Memory B cell (primary cell): ENCODE measurements around the gene ASB3.

Source experiments
- ATAC-seq: fragments of 150-1000 bp; cut with Tn5 transposase; 2 replicates; pipeline ENCODE4 v1.10.0; 2021; ENCODE audit warnings: low read depth, mild to moderate bottlenecking, moderate library complexity
- DNase-seq, 2 donors: peaks; one replicate each; pipeline ENCODE4 v3.0.0; 2022; ENCODE audit warnings: low spot score in 2 of 2
- H3K27ac Mint-ChIP-seq: one replicate; pipeline ENCODE4 v1.8.0; 2022; ENCODE audit warnings: mild to moderate bottlenecking, moderate library complexity, mixed read lengths
- H3K27me3 Mint-ChIP-seq: one replicate; pipeline ENCODE4 v1.8.0; 2022; ENCODE audit warnings: mixed read lengths
- H3K36me3 Mint-ChIP-seq: one replicate; pipeline ENCODE4 v1.8.0; 2022; ENCODE audit warnings: mild to moderate bottlenecking, mixed read lengths
- H3K4me1 Mint-ChIP-seq: one replicate; pipeline ENCODE4 v1.8.0; 2022; ENCODE audit warnings: mixed read lengths
- H3K4me3 Mint-ChIP-seq: one replicate; pipeline ENCODE4 v1.8.0; 2022; ENCODE audit warnings: mild to moderate bottlenecking, moderate library complexity, mixed read lengths
- H3K9me3 Mint-ChIP-seq: one replicate; pipeline ENCODE4 v1.8.0; 2022; ENCODE audit warnings: mixed read lengths

The ASB3 gene

DNA sequence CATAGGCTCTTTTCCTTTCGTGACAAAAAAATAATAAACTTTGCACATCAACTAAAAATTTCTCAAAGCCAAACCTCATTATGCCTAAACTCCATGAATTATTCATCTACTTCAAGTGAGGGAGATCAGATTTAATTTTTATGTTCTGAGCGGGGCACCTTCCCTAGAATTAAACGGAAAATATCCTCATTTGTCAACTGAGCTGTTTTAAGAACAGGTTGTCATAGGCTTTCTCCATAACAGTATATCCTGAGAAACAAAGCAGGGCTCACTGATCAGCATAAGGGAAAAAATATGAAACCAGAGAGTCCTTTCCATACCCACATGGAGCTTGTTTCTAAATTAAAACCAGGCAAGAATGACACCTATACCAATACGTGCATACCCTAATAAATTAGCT, 150.6 kb downstream of the ASB3 start:
- Mint-ChIP-seq H3K4me1 (no peaks in the 10 kb centered on the region), H3K9me3 (peaks cover 3% of the 10 kb centered on the region), H3K27ac (no peak overlapping the region), H3K4me3 (no peak overlapping the region), H3K36me3 (peaks cover 3% of the 10 kb centered on the region), H3K27me3 (peaks cover 3% of the 10 kb centered on the region)
- DNase-seq (no peak), ATAC-seq (no peak)

DNA sequence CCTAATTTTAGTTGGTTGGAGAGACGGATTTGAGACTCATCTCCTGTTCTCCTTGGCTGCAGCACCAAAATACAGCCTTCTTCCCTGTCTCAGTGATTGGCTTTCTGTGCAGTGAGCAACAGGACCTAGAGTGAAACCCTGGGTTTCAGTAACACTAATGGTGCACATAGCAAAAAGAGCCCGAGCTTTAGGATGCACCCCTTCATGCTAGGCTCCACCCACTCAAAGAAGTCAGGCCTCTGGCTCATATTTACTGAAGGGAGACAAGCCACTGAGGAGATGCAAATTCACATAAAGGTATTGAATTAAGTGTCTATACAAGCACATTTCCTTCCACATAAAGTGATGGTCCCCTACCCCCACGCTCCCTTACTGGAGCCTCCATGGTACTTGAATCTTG, 151.1 kb downstream of the ASB3 start:
- Mint-ChIP-seq H3K27ac (no peak overlapping the region), H3K9me3 (peaks cover 3% of the 10 kb centered on the region), H3K4me3 (no peak overlapping the region), H3K27me3 (peaks cover 3% of the 10 kb centered on the region), H3K36me3 (peaks cover 3% of the 10 kb centered on the region), H3K4me1 (no peaks in the 10 kb centered on the region)
- ATAC-seq (no peak), DNase-seq (no peak)

DNA sequence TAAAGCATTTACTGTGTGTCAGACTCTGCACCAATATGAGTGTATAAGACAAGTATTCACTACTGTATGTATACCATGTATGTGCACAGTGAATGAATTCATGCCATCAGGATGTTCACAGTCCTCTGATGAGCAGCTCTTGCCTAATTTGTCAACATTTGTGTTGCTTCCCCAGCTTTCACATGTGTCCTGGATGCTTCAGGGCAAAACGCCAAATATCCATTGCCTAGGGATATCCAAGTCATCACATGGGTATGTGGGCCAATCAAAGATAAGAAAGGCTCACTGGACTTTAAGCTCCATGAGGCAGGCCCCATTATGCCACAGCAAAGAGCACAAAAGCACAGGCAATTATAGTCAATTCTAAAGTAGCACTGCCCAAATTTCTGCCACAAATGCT, 153.3 kb downstream of the ASB3 start:
- Mint-ChIP-seq H3K27me3 (peaks cover 5% of the 10 kb centered on the region), H3K36me3 (no peaks in the 10 kb centered on the region), H3K27ac (no peak overlapping the region), H3K9me3 (no peaks in the 10 kb centered on the region), H3K4me3 (no peak overlapping the region), H3K4me1 (no peaks in the 10 kb centered on the region)
- ATAC-seq (no peak), DNase-seq (no peak)

DNA sequence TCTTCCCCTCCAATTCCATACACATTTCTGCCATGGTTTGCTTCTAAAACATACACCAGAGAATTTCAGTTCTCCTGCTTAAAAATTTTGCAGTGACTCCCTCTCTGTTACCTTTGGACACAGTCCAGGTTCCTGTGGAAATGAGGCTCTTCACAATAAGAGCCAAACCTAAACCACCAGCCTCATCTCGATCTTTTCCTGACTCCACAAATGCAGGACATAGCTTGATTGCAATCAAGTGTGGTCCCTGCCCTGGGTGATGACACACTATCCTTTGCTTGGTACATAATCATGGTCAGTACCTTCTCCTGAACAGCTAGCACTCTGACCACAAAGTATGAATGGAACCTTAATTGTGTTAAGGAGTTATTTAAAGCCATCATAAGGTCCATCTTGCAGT, 154.0 kb downstream of the ASB3 start:
- H3K4me1 Mint-ChIP-seq, result no peaks in the 10 kb centered on the region

DNA sequence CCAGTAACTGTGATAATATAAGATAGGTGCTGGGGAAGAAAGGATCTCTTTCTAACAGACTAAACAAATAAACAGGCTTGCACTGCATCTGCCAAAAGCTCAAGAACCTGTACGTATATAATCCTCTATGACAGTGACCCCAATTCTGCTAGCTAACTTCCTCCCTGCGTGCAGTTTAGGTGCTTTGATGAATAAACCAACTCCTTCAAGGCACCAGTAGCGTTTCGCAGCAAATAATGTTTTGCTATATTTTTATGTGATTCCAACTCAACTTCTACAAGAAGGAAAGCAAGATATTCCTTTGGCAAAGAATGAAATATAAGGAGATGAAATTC, 154.7 kb downstream of the ASB3 start:
- ATAC-seq, result no peak
- Mint-ChIP-seq H3K9me3 (no peaks in the 10 kb centered on the region), H3K27ac (no peak overlapping the region)

More for the DNA sequence above, 154.0 kb downstream of the ASB3 start:
- Mint-ChIP-seq H3K4me3 (no peak overlapping the region), H3K27me3 (peaks cover 5% of the 10 kb centered on the region), H3K27ac (no peak overlapping the region), H3K9me3 (no peaks in the 10 kb centered on the region), H3K36me3 (no peaks in the 10 kb centered on the region)
- ATAC-seq (no peak), DNase-seq (no peak)

DNA sequence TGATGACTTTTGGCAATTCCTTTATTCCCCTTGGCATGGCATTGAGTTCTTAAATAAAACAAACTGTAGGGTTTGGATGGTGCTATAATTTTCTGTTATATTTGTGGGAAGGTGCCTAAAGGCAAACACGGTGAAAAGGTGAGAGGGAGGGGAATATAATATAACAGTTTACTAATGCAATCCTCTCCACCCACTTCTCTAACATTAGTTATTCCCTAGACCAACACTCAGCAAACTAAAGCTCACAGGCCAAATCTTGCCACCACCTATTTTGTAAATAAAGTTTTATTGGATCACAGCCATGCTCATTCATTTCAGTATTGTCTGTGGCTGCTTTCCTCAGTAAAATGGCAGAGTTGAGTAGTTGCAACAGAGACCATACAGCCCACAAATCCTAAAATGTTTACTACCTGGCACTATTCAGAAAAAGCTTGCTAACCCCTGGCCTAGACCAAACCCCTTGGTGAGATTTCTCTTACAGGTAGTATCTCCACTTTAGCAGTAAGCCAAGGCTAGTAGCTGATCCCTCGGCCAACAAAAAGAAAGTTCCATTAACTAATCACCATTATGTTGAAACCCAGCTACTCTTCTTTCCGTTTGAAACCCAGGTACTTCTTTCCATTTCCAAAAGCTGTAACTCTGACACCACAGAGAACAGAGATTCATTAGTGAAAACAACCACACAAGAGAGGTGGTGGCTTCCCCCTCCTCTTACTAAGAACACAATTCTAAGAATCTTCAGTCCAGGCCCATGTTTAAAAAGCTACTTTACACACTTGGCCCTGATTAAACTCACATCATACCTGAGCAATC, 155.2 kb downstream of the ASB3 start:
- H3K36me3 Mint-ChIP-seq, result no peaks in the 10 kb centered on the region
- H3K4me1 Mint-ChIP-seq, result no peaks in the 10 kb centered on the region
- H3K4me3 Mint-ChIP-seq, result no peak overlapping the region
- DNase-seq (no peak), ATAC-seq (no peak)
- H3K9me3 Mint-ChIP-seq, result no peaks in the 10 kb centered on the region
- peaks cover 5% of the 10 kb centered on the region for H3K27me3 Mint-ChIP-seq
- no peak overlapping the region for H3K27ac Mint-ChIP-seq

More for the DNA sequence above, 154.7 kb downstream of the ASB3 start:
- no peaks in the 10 kb centered on the region for H3K4me1 Mint-ChIP-seq
- no peaks in the 10 kb centered on the region for H3K36me3 Mint-ChIP-seq
- DNase-seq, result no peak
- H3K4me3 Mint-ChIP-seq, result no peak overlapping the region
- peaks cover 5% of the 10 kb centered on the region for H3K27me3 Mint-ChIP-seq

DNA sequence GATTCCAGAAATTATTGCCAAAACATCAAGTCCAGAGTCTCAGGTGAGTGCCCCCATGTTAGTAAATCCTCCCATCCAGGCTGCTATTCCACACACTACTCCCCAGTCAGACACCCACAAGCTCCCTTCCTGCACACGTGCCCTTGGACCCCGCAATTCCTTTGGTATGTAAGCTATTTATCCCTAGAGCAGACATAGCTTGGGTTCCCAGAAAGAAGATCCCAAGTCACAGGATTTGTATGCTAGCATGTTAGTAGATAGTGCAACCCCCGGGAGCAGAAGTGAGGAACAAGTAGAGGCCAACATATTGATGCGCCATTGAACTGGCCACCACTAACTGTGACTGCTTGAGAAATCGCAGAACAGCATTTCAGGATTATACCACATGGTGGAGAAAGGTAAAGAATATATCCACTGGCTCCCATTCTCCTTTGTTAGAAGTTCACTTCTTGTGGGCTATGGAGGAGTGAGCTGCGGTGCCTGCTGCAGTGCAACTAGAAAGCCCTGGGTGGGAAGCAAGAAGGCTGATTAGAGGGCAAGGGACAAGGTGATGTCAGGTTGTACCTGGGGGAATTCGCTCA, 156.6 kb downstream of the ASB3 start:
- Mint-ChIP-seq H3K4me3 (no peak overlapping the region), H3K27ac (no peak overlapping the region), H3K27me3 (peaks cover 5% of the 10 kb centered on the region), H3K4me1 (no peaks in the 10 kb centered on the region), H3K9me3 (no peaks in the 10 kb centered on the region), H3K36me3 (no peaks in the 10 kb centered on the region)
- no peak for ATAC-seq
- no peak for DNase-seq

DNA sequence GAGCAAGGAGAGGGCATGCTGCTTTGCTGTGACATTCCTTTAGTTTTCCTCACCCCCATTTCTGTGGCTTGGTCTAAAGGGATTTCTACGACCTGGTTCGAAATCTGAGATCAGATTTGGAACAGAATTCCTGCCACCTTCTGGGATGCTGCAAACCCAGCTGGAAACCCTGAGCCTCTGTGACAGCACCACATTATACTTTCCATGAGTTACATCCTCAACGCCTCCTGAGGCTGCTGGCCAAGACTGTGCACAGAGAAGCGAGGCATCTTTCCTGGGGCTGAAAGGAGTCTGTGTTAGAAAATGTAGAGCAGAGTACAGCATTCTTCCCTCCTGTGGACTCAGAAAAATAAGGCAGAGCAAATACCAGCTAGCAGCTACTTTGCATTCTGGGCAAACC, 157.3 kb downstream of the ASB3 start:
- no peaks in the 10 kb centered on the region for H3K4me1 Mint-ChIP-seq
- H3K27me3 Mint-ChIP-seq, result peaks cover 5% of the 10 kb centered on the region
- H3K4me3 Mint-ChIP-seq, result no peak overlapping the region
- H3K9me3 Mint-ChIP-seq, result no peaks in the 10 kb centered on the region
- H3K36me3 Mint-ChIP-seq, result no peaks in the 10 kb centered on the region
- no peak overlapping the region for H3K27ac Mint-ChIP-seq
- ATAC-seq (no peak), DNase-seq (no peak)

DNA sequence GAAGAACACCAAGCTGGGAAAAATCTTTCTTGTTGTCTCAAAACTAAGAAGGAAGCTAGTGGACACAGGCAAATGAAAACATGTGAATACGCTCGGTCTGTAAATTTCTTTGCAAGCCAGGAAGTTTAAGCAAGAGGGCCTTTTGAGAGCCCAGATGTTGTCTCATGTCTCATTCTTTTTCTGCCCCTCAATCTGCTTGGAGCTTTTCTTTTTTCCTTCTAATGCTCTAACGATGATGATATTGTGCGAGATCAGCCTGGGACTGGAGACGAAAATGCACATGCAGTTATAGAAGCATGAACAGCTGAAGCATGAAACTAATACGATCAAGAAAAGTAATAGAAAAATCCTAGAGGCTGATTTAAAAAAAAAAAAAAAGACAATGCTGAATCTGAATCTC, 157.8 kb downstream of the ASB3 start:
- Mint-ChIP-seq H3K4me3 (no peak overlapping the region), H3K4me1 (no peaks in the 10 kb centered on the region), H3K27ac (no peak overlapping the region), H3K9me3 (no peaks in the 10 kb centered on the region), H3K27me3 (peaks cover 5% of the 10 kb centered on the region), H3K36me3 (no peaks in the 10 kb centered on the region)
- ATAC-seq, result no peak
- no peak for DNase-seq

DNA sequence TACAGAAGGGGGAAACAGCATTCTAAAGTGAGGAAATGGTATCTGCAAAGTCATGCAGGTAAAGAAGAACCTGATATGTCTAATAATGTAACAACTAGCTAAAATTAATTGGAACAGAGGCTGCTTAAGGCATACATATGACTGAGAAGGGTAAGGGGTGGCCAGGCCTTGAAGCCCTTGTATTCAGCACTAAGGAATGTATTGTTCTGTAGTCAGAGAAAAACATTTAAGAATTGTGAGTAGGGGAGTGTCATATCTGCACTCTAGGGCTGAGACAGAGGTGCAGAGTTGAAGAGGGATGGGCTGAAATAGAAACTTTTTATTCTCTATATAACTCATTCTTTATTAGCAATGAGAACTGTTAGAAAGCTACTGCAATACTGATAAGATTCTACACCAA, 164.6 kb downstream of the ASB3 start:
- Mint-ChIP-seq H3K4me3 (no peak overlapping the region), H3K9me3 (no peaks in the 10 kb centered on the region), H3K4me1 (no peaks in the 10 kb centered on the region), H3K27ac (no peak overlapping the region), H3K27me3 (no peaks in the 10 kb centered on the region), H3K36me3 (peaks cover 2% of the 10 kb centered on the region)
- DNase-seq (no peak), ATAC-seq (no peak)

DNA sequence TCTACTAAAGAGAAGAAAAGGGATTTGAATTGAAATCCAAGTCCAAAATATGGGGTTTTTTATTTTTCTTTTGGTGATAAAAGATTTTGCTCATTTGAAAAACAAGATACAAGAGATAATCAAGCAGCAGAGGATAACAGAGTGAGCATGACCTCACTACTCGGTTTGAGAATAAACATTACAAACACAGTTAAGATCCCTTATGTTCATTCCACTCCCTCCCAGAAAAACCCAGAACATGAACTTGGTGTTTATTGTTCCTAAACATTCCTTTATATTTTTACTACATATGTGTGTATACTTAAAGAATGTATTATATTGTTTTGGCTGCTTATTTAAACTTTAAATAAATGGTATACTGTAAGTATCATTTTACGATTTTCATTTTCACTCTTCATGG, 165.8 kb downstream of the ASB3 start:
- Mint-ChIP-seq H3K4me1 (no peaks in the 10 kb centered on the region), H3K36me3 (peaks cover 2% of the 10 kb centered on the region), H3K27me3 (no peaks in the 10 kb centered on the region), H3K9me3 (no peaks in the 10 kb centered on the region), H3K27ac (no peak overlapping the region), H3K4me3 (no peak overlapping the region)
- ATAC-seq (no peak), DNase-seq (no peak)
